T follicular helper cell (primary cell): Measurements from ENCODE around the gene HHAT.

Source experiments
- DNase-seq: peaks from one replicate; pipeline ENCODE4 v3.0.0-alpha.2; 2020; ENCODE audit warnings: low read depth

Gene HHAT

DNA sequence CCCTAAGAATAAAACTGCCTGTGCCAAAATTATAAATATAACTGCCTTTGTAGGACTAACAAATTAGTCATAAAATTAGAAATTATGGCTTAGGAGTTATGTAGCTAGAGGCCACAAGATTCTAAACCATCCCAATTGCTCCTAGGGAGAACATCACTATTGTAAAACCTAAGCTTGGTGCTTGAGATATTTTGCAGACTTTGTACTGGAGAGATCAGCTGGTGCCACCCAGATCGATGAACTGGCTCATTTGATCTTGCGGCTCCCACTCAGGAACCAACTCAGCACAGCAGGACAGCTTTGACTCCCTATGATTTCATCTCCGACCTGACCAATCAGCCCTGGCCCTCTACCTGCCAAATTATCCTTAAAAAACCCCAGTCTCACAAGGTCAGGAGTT, 30.6 kb downstream of the HHAT start:
- DNase-seq: no peak

DNA sequence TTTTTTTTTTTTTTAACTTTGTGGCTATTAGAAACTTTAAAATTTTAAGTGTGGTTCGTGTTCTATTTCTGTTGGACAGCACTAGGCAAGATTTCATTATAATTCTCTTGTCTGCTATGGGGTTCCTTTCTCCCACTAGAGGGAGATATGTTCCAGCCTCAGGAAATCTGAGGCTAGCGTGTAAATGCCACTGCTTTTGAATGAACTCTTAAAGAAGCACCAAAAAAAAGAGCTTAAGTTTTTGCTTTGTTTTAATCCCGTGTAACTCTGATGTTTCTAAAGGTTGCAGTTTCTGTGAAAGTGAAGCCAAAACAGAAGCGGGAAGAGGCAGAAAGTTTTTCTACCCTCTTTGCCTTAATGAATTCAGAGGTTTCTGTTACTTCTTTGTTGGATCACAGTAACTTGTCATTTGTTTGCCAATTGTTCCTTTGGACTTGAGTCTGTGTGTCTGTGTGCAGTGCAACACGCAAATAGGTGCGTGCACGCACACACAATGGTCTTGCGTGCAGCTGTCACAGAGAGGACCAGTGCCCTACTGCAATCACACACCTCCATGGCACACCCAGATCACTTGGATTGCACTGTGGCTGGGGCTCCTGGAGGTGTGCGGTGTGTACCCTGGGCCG, 32.3 kb downstream of the HHAT start:
- DNase-seq: no peak

DNA sequence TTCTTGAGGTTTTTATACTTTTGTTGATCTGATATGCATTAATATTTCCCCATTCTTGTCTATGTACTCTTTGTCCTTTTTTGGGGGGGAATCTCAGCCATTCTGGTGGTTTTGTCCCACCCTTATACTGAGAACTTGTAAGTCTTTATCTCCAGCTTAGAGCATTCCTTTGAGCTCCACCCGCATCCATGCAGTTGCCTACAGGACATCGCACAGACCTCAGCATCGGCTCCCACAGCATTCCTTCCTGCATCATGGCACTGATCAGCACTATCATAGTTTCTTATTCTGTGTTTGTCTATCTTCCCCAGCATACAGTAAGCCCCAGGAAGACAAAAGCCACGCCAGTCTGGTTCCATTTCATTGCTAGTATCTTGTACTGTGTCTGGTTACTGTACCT, 33.0 kb downstream of the HHAT start:
- no peak for DNase-seq

DNA sequence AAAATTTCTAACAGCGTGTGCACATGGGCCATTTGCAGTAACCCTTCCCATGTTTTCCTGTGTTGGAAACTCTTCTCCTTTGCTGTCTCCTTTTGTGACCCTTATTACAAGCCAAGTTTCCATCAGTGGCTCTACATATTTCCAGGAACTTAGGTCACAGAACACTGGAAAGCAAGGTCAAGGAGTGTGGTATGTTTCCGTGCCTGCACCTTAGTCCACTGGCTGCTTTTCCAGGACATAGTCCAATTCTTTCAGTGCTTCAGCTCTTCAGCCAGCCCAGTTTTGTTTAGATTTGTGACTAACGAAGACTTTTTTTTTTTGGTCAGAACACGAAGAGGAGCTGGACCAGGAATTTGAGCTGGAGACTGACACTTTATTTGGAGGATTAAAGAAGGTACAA, 33.8 kb downstream of the HHAT start:
- DNase-seq: no peak

DNA sequence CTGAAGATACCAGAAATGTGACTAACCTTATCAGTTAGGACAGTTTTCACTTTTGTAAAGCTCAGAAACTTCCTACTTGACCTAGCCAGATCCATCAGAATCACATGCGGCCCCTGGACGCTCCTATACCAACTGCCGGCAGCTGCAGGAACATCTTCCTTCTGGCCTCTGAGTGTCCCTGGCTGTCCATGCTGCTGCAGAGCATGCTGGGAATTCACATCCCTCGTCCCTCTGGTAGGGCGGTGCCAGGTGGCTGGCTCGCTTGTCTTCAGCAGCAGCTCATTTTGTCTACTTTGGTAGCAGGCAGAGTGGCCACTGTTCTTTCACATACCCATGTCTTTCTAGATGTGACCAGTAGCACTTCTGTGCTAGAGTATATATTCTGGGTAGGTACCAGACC, 34.4 kb downstream of the HHAT start:
- DNase-seq: no peak

DNA sequence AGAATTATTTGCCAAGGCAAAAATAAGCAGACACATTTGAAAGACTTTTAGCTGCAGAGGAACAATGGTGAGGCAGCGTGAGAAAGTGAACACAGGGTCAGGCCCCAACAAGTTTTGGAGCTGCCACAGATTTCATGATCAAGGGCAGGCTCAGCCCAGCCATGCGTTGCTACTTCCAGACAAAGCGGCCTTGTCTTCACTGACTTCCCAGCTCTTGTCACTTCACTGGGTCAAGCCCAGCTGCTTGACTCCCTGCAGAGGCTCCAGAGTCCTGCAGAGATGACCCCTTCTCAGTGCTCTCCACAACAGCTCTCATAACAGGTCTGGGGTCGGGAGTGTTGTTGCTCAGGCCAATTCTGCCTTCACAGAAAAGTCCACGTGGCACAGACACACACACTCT, 35.8 kb downstream of the HHAT start:
- DNase-seq: no peak

DNA sequence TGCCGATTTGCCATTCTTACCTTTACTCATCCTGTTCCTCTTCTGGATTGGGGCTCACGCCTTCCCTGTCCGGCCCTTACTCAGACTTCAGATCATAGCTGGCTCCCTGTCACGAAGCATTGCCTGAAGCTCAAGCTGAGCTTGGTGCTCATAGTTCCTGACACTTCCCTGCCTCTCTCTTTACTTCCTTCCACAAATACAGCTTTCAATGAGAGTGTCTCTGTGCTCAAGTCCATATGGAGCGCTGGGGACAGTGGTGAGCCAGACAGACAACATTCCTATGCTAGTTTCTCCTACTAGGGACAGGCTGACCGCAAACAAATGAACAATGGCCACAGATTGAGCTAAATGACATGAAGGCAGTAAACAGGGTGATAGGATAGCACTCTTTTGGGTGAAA, 38.1 kb downstream of the HHAT start:
- no peak for DNase-seq

DNA sequence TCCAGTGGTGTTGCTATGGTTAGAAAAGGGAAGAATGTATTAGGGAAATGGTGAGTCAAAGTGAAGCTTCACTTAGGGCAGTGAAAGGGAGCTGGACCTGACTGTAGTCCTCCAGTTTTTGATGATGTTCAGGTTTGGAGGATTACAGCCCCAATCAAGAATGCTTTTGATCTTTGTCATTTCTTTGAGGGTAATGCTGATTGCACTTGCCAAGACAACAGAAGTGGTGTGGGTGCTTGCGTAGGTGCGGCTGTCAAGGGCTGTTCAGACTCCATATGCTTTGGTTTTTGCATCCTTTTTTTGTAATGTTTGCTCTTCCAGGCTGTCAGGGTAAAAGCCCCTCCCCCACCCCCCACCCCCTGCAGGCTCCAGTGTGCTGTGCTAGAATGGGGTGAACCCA, 38.9 kb downstream of the HHAT start:
- DNase-seq: no peak

DNA sequence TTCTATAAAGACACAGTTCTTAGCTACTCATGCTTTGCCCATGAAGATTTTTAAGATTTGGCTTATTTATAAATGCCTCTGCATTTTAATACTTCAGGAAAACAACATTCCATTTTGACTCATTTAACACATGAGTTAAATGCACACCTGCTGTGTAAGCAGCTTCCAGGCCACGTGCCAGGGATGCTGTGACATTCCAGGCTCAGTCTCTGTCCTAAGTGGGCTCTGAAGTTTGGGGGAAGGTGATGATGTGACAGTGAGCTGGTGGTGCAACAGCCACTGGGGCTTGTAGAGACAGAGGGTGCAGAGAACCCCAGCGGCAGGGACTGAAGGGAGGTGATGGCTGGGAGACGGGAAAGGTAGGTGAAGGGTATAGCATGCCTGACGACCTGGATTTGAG, 40.7 kb downstream of the HHAT start:
- no peak for DNase-seq

DNA sequence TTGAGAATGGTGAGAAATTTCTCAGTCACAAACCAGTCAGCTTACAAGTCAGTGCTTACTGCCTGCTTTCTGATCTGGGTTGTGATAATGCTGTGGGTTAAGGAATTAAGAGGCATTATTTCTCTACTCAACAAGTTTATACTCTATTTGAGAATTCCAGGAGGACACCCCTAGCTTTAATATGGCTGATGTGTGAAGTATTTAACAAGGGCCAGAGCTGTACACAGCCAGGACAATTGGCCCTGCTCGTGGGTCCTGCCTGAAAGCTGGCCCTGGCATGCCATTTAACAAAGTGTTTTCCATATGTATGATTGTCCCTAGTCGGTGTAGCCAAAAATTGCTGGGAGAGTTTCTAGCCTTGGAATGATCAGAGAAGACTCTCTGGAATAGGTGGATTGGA, 43.2 kb downstream of the HHAT start:
- DNase-seq: no peak

DNA sequence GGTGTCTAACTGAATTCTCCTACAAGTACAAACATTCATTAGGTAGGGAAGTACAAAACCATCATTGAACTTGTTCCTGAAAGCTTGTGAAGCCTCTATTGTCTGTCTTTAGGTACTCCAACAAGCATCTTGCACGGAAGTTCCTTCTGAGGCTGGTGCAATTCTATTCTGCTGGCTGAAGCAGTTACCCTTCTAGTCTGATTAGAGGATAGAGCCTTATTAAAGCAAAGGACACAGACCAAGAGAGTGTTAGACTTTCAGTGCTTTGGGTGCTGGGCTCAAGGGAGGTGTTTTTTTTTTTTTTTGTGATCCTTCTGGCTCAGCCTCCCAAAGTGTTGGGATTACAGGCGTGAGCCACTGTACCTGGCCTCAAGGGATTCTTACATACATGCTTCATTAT, 43.8 kb downstream of the HHAT start:
- no peak for DNase-seq

DNA sequence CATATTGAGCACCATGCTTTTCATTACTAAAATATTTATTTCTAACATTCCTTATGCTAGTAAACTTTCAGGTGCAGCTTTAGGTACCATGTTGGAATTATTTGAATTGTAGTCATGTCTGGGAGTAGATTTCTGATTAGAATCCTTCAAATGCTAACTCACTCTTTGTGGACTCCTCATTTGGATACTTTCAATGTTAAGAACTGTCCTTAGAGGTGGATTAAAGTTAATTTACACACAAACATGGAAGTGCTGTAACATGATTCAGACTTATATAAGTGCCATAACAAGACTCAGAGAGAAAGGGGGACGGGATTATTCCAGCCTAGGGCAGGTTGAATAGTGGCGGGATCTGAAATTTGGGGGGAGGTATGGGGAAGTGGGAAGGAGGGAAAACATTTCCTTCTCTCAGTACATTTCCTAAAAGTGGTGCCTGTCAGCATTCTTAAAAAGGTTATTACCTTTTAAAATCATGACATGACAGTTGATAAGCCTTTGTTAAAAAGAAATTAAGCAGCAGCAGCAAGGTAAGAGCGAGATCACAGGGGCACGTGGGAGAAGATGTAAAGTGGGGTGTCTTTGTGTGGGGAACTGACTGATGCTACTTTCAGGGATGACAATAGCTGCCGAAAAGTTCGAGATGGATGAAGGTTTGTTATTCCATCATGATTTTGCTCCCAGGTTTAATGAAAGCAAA, 44.4 kb downstream of the HHAT start:
- DNase-seq: no peak

DNA sequence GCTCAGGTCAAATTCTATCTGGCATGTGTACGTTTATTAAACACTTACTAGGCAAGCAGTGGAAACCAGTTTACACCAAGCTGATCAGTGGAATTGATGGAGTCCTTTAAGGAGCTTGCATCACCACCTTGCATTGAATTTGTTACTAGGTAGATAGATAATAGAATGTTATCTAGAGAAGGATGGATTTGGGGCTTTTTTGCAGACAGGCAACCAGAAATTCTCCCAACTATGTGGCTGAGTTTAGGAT, 44.9 kb downstream of the HHAT start:
- no peak for DNase-seq

DNA sequence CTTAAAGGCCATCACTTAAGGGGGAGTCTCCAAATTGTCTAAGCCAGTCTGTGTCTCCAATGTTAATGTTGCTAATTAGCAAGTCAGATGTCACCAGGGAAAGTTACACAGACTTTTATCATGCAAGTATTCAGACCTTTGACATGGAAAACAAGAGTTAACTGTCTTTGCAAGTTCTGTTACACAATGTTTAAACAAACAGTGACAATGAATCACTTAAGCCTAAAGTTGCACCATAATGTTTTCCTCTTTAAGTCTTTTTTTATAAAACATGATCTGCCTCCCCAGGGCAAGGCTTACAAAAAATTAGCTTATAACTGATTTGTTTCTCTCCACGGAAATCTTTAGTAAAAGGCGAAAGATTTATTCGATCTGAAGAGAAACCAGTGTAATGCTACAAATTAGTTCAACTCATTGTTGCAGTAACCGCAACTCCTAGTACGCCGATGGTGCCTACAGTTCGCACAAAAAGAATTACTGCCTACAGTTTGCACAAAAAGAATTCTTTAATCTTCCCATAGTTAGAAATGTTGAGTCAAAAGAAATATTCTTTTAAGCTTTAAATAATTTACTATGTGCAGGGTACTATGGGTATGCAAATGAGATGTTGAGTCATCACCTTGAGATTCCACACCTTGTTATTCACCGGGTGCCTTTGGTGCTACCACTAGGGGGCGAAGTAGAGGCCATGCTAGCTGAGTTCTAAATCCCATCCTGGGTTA, 45.3 kb downstream of the HHAT start:
- peak; percentile 43 for DNase-seq

DNA sequence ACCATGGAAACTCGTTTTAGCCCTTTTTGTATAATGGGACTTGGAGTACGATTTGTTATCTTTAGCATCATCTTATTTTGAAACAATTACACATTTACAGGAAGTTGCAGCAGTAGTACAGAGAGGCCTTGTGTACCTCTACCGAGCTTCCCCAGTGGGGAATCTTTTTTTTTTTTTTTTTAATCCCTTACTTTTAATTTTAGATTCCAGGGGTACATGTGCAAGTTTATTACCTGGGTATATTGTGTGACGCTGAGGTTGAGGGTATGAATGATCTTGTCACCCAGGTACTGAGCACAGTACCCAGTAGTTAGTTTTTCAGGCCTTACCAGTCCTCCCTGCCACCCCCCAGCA, 45.9 kb downstream of the HHAT start:
- no peak for DNase-seq

DNA sequence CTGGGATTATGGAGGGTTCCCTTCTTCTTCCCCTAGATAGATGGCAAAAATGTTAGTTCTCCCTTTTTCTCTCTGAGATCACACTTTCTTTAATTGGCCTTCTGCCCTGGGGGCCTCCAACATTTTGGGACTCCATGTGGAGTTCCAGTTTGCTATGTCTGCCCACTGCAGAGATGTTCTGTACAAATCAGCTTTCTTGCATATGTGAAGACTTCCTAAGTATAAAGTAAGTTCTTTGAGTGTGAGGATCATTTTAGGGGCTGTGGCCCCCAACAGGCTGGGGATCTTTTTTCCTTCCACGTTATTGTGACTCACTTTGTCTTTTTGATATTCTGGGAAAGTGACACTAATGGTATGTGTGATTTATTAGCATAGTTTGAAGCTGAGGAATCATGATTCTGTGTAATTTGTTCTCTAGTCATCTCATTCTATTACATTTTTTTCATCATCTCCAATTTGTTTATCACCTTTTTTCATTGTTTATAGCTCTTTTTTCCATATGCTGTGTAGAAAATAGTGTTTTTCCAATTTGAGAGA, 48.2 kb downstream of the HHAT start:
- DNase-seq: no peak

DNA sequence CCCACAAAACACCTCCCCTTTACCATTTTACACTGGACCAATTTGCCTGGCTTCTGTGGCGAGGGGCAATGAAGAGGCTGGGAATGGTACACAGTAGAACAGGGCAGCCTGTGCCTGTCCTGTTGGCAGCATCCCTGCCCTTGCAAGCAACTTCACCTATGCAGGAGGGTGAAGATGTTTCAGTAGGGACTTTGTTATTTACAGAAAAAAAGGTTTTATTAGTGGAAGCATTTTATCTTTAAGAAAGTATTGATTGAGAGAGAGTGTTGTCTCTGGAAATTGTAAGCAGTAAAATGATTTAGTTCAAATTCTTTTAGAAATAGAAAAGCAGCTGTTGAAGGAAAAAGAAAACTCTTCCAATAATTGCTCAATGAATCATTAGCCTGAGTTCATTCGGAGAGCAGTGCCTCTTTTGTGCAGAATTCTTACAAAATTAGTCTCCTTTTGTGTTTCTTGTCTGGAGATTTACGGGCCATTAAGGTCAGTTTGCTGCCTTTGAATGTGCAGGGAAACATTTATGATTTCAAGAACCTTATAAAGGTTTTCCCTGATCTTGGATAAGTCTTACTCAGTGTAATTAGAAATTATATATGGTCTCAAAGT, 49.1 kb downstream of the HHAT start:
- no peak for DNase-seq

DNA sequence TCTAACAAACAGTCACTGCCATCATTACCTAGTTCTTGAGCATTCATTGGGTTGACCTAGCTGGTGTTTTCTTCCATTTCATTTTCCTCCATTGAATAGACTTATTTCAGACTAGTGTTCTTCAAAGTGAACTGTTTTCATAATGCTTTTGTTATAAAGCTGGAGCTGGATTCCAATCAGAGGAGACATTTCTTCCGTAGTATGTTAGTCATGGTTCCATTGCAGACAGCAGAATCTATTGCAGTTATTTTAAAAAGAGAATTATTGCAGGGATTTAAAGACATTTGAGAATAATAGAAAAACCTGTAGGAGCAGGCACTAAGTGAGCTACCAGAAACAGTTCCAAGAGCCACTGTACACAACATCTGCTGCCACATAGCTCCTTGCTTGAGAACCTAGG, 50.0 kb downstream of the HHAT start:
- no peak for DNase-seq

DNA sequence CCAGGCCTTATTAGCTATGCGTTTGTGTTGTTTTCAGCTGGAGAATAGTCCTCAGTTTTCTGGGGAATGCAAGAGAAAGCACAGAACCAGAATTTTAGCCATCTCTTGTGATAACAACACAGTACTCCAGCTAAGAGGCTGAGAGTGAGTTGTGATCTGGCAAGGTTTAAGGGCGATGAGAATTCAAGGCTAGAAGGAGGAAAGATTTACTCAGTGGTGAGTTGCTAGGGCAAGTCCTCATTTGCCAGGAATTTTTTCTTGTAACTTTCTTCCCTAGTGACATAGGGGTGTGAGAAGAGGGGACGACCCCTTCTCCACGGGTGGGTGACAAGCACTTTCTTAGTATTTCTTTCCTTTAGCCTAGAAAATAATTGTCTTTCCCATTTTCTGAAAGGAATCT, 53.2 kb downstream of the HHAT start:
- no peak for DNase-seq

DNA sequence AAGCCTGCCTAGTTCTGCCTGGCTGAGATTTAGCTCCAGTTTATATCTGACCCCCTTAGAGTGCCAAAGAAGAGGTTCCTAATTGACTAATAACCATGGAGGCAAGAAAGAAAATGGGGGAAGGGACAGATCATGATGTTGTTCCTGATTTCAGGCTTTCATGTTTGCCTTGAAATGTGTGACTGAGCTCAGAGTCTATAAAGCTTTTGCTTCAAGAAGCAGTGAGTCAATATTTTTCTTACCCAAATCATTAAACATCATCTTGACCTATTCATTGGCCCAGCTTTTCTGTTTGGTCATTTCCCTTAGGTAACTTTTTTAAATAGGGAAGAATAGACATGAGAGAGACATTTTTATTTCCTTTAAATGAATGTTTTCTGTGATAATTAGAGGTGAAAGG, 55.9 kb downstream of the HHAT start:
- no peak for DNase-seq

DNA sequence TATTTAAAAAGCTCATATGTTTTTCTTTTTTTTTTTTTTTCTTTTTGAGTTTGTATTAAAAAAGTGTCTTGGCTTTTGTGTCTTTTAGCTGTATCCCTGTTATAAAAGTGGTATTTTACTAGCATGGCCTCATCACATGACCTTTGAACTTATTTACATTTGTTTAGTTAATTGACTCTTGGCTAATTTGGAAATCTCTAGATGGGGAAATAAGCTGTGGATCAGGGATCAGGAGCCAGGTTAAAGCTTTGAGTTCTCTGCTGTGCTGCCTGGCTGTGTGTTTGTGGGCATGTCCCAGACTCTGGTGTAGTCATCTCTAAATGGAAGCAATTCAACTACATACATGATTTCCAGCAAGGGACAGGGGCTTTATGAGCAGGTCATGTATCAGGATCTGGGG, 56.5 kb downstream of the HHAT start:
- DNase-seq: no peak

DNA sequence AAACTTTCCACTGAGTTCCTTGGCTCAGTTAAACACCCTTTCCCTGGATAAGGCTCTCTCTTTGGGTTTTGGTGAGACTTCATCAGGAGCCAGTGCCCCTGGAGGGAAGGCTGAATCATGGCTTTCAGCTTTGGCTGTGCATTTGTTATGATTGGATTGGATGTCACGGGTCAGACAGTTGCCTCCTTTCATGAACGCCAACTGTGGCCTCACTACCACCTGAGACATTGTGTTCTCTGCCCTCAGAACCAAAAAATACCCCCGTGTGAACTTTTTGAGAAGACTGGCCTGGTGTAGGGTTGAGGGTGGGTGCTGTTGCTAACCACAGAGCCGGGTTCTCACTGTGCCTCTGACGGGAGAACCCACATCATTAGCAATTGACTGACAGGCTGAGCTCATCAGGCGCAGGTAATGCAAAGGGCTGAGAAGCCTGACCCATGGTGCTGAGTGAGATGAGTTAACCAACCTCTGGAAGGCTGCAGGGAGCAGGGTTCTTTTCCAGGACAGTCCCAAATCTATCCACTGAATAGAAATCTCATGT, 65.6 kb downstream of the HHAT start:
- DNase-seq: no peak

DNA sequence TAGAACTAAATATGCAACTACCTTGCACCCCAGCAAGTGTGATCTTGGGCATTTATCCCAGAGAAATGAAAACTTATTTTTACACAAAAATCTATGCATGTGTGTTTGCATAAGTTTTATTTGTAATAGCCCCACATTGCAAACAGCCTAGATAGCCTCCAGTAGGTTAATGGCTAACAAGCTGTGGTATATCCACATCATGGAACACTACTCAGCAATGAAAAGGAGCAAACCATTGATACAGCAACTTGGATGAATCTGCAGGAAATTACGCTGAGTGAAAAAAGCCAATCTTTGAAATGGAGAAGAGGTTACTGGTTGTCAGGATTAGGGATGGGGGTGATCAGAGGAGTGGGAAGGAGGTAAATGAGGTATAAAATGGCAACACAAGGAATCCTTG, 67.8 kb downstream of the HHAT start:
- no peak for DNase-seq
